Measurements from ENCODE around the gene CENPF.

- TF ChIP-seq CTCF (conservative IDR thresholded peaks at IDR 0.05; ENCODE audit: low read length) (no peak), EZH2phosphoT487 (IDR thresholded peaks at IDR 0.05; ENCODE audit: borderline replicate concordance, low read depth, low read length) (no peak)
These were observed 54.3 kb downstream of the CENPF start for GRCh38 chr1:214657299-214657698.

Data from OCI-LY7 (cell line).